Testis (tissue), 3 donors: ENCODE results near the gene SNRNP40. TPM values are rescaled to one million over a fixed set of nuclear protein-coding genes. Genes with fewer than 3 reads are reported as not detected.

Source experiments
- DNase-seq: peaks from one replicate; pipeline ENCODE4 v3.0.0-alpha.2; 2019
- H3K27ac ChIP-seq, 2 donors: fragments of 200-600 bp; sonication (generic); one replicate each; pipeline ENCODE4 v1.5.1; 2019
- H3K27me3 ChIP-seq: fragments of 200-600 bp; sonication (generic); one replicate; pipeline ENCODE4 v1.5.1; 2019
- H3K36me3 ChIP-seq: fragments of 200-600 bp; sonication (generic); one replicate; pipeline ENCODE4 v1.5.1; 2017; ENCODE audit warnings: low read depth; ENCODE audit errors: missing control alignments
- H3K4me1 ChIP-seq: fragments of 200-600 bp; sonication (generic); one replicate; pipeline ENCODE4 v1.5.1; 2019
- H3K4me3 ChIP-seq, 2 donors: fragments of 200-600 bp; sonication (generic); one replicate each; pipeline ENCODE4 v1.5.1; 2017 to 2019
- H3K9me3 ChIP-seq: fragments of 200-600 bp; sonication (generic); one replicate; pipeline ENCODE4 v1.5.1; 2017
- CTCF ChIP-seq, 3 experiments: fragments of 450-650 bp in 2 of 3; fragments of 200-600 bp in 1 of 3; sonication (generic) in 1 of 3; IDR thresholded peaks; one replicate each; pipeline ENCODE4 v1.5.1; 2016 to 2019; ENCODE audit warnings: antibody characterized with exemption in 3 of 3, mild to moderate bottlenecking in 2 of 3, moderate library complexity in 1 of 3
- POLR2A ChIP-seq: fragments of 450-650 bp; IDR thresholded peaks from one replicate; pipeline ENCODE4 v1.6.1; 2017; ENCODE audit warnings: antibody characterized with exemption, mild to moderate bottlenecking, moderate library complexity
- WGBS, 2 donors: methylation state at CpG; one replicate each; pipeline ENCODE4 v1.1.5; 2018; 5-methylcytosine and 5-hydroxymethylcytosine counted together
- intact Hi-C: fragments of 100-400 bp; cut with DNase I; formaldehyde crosslinking; loops from one replicate; pipeline ENCODE4 v1.15.1; 2023; ENCODE audit warnings: low total_unique reads
- polyA plus RNA-seq: library from polyadenylated mRNA; stranded (reverse); fragments of 350-450 nt; fragmentation: Illumina TruSeq; extraction: RNeasy Lipid Tissue Mini Kit (QIAGEN cat#74804); gene quantifications from one replicate; pipeline ENCODE4 v1.2.3, GENCODE V29; 2014; ENCODE audit warnings: low read depth, low replicate concordance; ENCODE audit not compliant: insufficient read depth
- total RNA-seq, 2 donors: library from RNA; depleted of rRNA; stranded (reverse); fragments of >200 nt; gene quantifications; one replicate each; pipeline ENCODE4 v1.2.3, GENCODE V29; 2016

The SNRNP40 gene
- total and polyA plus RNA-seq, 3 donors from 2014 or later, result 52.8 to 75.1 (median 65.3) TPM

DNA sequence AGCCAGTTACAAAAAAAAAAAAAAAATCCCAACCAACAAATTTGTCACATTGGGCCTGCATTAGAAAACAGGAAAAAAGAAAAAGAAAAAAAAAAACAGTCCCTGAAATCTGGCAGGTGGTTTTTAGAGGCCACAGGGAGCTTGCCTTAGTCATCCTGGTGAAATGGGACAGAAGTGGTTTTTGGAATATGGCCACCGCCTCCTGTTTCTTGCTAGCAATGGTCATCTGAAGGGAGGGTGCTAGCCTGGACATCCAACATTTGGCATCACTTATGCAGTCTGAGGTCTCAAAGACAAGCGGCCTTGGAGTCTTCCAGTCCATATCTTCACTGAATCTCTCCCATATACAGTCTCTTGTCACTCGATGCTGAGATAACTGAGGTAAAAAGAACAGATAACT lies 36.8 kb downstream of the SNRNP40 start:
- H3K4me3 ChIP-seq, result no peak overlapping the region
- no peaks in the 10 kb centered on the region for H3K9me3 ChIP-seq
- H3K27ac ChIP-seq, result no peak overlapping the region
- intact Hi-C loops, result no loop called here
- no peak for DNase-seq
- TF ChIP-seq CTCF (IDR thresholded peaks at IDR 0.05) (no peak), POLR2A (no peak)
- H3K4me1 ChIP-seq, result no peaks in the 10 kb centered on the region
- no peaks in the 10 kb centered on the region for H3K27me3 ChIP-seq
- no peaks in the 10 kb centered on the region for H3K36me3 ChIP-seq
- WGBS, 2 donors, result 77 to 84% methylated on average over 3 of the region's 3 CpGs

DNA sequence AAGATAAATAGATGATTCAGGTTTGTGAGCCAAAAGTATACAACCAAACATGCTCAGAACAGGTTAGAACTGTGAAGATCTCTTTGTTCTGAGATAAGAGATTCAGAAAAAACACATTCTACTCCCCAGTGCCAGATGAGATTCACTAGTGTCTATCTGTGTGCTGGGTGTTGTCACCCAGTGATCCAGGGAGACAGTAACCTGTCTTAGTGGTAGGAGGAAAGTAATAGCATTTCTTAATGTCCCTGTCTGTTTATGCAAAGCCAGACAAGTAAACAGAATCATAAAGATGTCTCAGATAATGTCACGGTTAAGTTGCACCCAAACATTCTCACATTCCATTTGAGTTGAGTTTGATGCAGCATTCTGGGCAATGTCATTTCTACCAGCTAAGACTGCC lies 38.0 kb downstream of the SNRNP40 start:
- DNase-seq, result no peak
- Histone ChIP-seq H3K4me1 (no peaks in the 10 kb centered on the region), H3K36me3 (no peaks in the 10 kb centered on the region), H3K27ac (no peak overlapping the region), H3K4me3 (no peak overlapping the region), H3K27me3 (no peaks in the 10 kb centered on the region), H3K9me3 (no peaks in the 10 kb centered on the region)
- intact Hi-C loops, result no loop called here
- WGBS, 2 donors, result 90 to 93% methylated on average over 1 of the region's 1 CpG
- TF ChIP-seq POLR2A, result no peak

- Histone ChIP-seq H3K4me3 (no peak overlapping the region), H3K27me3 (no peaks in the 10 kb centered on the region), H3K4me1 (no peaks in the 10 kb centered on the region), H3K36me3 (no peaks in the 10 kb centered on the region), H3K27ac (no peak overlapping the region), H3K9me3 (no peaks in the 10 kb centered on the region)
- intact Hi-C loops, result no loop called here
- TF ChIP-seq CTCF (IDR thresholded peaks at IDR 0.05) (no peak), POLR2A (no peak)
- WGBS, 2 donors, result 93% methylated on average over 1 of the region's 1 CpG; no CpG with 5 or more reads in 1 of the 2 donors
- no peak for DNase-seq
Measured at GRCh38 chr1:31257213-31257612, 39.4 kb downstream of the SNRNP40 start.

GRCh38 chr1:31249854-31250253 lies 46.7 kb downstream of the SNRNP40 start:
- H3K27me3 ChIP-seq, result no peaks in the 10 kb centered on the region
- TF ChIP-seq POLR2A (no peak), CTCF (IDR thresholded peaks at IDR 0.05) (no peak)
- DNase-seq, result no peak
- H3K9me3 ChIP-seq, result no peaks in the 10 kb centered on the region
- no peak overlapping the region for H3K27ac ChIP-seq
- no peak overlapping the region for H3K4me3 ChIP-seq
- no peaks in the 10 kb centered on the region for H3K4me1 ChIP-seq
- 94 to 98% methylated on average over 3 of the region's 3 CpGs for WGBS, 2 donors
- intact Hi-C loops, result no loop called here
- H3K36me3 ChIP-seq, result no peaks in the 10 kb centered on the region

- no peak overlapping the region for H3K4me3 ChIP-seq
- H3K36me3 ChIP-seq, result no peaks in the 10 kb centered on the region
Measured at GRCh38 chr1:31248276-31248675, 48.3 kb downstream of the SNRNP40 start.

More at GRCh38 chr1:31248276-31248675, 48.3 kb downstream of the SNRNP40 start:
- intact Hi-C loops, result no loop called here
- Histone ChIP-seq H3K9me3 (no peaks in the 10 kb centered on the region), H3K27ac (no peak overlapping the region), H3K4me1 (no peaks in the 10 kb centered on the region), H3K27me3 (no peaks in the 10 kb centered on the region)
- 90 to 95% methylated on average over 4 of the region's 4 CpGs for WGBS, 2 donors
- TF ChIP-seq POLR2A (no peak), CTCF (IDR thresholded peaks at IDR 0.05) (no peak)
- DNase-seq, result no peak
